ENCODE results near the gene GABBR2. TPM values are rescaled to one million over a fixed set of nuclear protein-coding genes. Genes with fewer than 3 reads are reported as not detected.

Gene GABBR2
- total RNA-seq, 2 experiments from 2014 or later = not detected

DNA sequence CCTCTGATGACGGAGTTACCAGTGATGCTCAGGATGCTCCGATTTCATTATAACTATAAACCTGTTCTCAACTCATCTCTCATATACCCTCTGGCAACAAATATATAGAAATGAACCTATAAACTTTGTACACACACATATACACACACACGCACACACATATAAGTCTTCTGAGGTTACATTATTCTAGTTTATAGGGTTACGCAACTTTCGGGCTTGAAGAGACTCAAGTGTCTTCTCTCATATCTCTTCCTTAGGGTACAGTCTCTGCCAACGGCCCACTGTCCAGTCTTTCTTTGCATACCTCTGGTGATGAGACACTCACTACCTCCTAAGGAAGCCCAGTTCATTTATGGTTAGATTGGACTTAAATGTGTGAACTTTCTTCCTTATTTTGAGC is 383.9 kb downstream of the GABBR2 start:
- H3K27ac Mint-ChIP-seq = no peak overlapping the region
- no peak for DNase-seq
- H3K9me3 Mint-ChIP-seq = no peaks in the 10 kb centered on the region
- H3K4me1 Mint-ChIP-seq = no peaks in the 10 kb centered on the region
- no peaks in the 10 kb centered on the region for H3K36me3 Mint-ChIP-seq
- H3K27me3 Mint-ChIP-seq = no peaks in the 10 kb centered on the region
- H3K4me3 Mint-ChIP-seq = no peak overlapping the region

DNA sequence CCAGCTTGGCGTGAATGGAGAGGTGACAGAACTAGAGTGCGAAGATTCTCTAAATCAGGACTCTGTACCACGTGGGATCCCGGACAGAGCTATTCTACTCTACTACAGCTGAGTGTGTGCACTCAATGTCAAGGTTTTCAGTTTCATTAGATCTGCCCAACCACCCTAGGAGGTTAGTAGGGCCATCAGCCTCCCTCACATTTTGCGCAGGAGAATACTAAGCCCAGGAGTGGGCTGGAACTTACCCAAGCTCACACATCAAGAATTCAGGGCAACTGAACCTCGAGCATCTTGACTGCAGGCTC is 385.0 kb downstream of the GABBR2 start:
- no peak overlapping the region for H3K27ac Mint-ChIP-seq

GRCh38 chr9:98323051-98323830 is 385.5 kb downstream of the GABBR2 start:
- H3K27me3 Mint-ChIP-seq = no peaks in the 10 kb centered on the region
- no peak overlapping the region for H3K27ac Mint-ChIP-seq
- no peak overlapping the region for H3K4me3 Mint-ChIP-seq
- DNase-seq = no peak
- no peaks in the 10 kb centered on the region for H3K4me1 Mint-ChIP-seq
- no peaks in the 10 kb centered on the region for H3K9me3 Mint-ChIP-seq
- no peaks in the 10 kb centered on the region for H3K36me3 Mint-ChIP-seq

More for the DNA sequence above, 385.0 kb downstream of the GABBR2 start:
- H3K4me1 Mint-ChIP-seq = no peaks in the 10 kb centered on the region
- H3K9me3 Mint-ChIP-seq = no peaks in the 10 kb centered on the region
- no peaks in the 10 kb centered on the region for H3K36me3 Mint-ChIP-seq
- no peak for DNase-seq
- H3K27me3 Mint-ChIP-seq = no peaks in the 10 kb centered on the region
- no peak overlapping the region for H3K4me3 Mint-ChIP-seq

GRCh38 chr9:98321269-98321668 is 387.5 kb downstream of the GABBR2 start:
- Mint-ChIP-seq H3K36me3 (no peaks in the 10 kb centered on the region), H3K27me3 (no peaks in the 10 kb centered on the region), H3K4me1 (no peaks in the 10 kb centered on the region), H3K4me3 (no peak overlapping the region), H3K27ac (no peak overlapping the region), H3K9me3 (no peaks in the 10 kb centered on the region)
- DNase-seq = no peak

DNA sequence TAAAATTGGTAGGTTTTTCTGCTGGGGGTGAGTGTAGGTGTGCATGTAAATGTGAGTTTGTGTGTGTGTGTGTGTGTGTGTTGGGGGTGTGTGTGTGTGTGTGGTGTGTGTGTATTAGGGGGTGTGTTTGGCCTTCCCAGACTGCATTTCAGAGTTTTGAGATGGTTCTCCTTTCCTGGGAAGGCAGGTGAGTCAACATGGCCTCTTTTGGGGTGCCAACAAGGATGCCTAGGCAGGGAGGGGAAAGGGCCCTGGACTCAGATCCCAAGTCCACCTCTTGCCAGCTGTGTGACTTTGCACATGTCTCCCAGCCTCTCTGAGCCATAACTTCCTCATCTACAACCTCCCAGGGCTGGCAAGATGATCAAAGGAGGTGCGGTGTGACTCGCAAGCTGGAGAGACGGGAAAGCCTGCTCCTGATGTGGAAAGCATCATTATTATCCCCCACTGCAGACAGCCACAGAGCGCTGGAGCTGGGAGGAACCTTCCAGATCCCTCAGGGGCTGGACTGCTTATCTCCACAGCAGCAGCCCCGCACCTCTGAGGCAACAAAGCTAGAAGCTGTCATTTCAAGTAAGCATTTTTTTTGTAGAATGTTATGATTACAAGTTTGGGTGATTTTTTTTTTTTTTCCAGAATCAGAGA is 389.8 kb downstream of the GABBR2 start:
- Mint-ChIP-seq H3K4me1 (no peaks in the 10 kb centered on the region), H3K27me3 (no peaks in the 10 kb centered on the region), H3K4me3 (no peak overlapping the region), H3K36me3 (no peaks in the 10 kb centered on the region), H3K27ac (no peak overlapping the region), H3K9me3 (no peaks in the 10 kb centered on the region)
- DNase-seq = no peak

DNA sequence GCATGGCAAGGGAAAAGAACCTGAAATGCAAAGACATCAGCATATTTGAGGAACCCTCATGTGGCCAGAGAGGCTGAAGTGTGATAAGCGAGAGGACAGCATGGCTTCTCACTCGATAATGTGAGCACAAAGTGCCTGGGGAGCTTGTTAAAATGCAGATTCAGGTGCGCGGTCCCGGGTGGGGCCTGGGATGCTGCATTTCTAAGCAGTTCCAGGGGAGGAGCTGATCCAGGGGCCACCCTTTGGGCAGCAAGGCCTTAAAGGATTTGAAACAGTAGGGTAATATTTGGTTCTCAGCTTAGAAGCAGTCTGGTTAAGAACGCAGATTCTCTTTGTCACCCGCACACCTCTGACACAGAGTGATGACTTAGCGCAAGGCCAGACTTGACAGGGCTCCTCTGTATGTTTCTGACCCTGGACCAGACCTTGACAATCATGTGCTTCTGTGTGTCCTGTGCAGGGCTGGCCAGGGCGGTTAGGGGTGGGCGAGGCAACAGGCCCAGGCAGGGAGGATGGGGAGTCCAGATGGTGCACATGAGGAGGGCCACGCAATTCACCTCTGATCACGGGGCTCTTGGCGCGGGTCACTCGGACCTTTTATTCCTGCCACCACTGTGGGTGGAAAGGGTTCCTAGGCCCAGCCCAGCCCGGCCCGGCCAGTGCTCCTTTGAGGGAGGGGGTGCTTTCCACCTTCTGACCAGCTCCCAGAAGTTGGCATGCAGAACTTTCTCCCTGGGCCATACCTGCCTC is 390.5 kb downstream of the GABBR2 start:
- H3K27me3 Mint-ChIP-seq = no peaks in the 10 kb centered on the region
- H3K27ac Mint-ChIP-seq = no peak overlapping the region
- H3K4me3 Mint-ChIP-seq = no peak overlapping the region
- H3K4me1 Mint-ChIP-seq = no peaks in the 10 kb centered on the region
- DNase-seq = no peak
- no peaks in the 10 kb centered on the region for H3K36me3 Mint-ChIP-seq
- no peaks in the 10 kb centered on the region for H3K9me3 Mint-ChIP-seq

DNA sequence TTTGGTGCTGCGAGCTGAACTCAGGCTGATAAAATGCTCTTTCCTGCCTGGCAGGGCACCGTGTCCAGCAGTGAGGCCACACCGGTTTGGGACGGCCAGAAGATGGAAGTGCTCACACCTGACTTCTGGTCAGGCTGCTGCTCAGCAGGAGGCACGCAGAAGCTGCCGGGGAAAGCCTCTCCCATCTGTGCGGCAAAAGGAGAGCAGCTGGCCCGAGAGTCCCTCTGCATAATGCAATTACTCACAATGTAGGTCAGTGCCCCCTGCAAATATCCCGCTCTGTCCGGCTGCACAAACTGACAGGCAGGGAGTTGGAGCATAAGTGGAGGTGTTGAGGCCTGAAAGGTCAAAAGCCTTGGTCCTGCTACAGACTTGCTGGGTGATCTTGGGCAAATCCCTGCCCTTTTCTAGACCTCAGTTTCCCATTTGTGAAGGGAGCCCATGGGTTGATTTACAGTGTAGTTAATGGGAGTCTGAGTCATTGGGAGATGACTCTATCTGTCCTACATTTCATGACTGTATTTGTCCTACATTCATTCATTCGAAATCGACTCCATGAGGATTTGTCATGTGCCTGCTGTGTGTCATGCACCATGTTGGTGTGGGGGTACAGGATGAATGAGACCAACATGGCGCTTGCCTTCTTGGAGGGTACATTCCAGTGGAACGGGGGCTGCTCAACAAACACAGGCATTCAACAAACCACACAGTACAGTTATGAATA is 391.4 kb downstream of the GABBR2 start:
- Mint-ChIP-seq H3K27me3 (no peaks in the 10 kb centered on the region), H3K4me1 (no peaks in the 10 kb centered on the region), H3K9me3 (no peaks in the 10 kb centered on the region), H3K4me3 (no peak overlapping the region), H3K27ac (no peak overlapping the region), H3K36me3 (no peaks in the 10 kb centered on the region)
- DNase-seq = no peak

DNA sequence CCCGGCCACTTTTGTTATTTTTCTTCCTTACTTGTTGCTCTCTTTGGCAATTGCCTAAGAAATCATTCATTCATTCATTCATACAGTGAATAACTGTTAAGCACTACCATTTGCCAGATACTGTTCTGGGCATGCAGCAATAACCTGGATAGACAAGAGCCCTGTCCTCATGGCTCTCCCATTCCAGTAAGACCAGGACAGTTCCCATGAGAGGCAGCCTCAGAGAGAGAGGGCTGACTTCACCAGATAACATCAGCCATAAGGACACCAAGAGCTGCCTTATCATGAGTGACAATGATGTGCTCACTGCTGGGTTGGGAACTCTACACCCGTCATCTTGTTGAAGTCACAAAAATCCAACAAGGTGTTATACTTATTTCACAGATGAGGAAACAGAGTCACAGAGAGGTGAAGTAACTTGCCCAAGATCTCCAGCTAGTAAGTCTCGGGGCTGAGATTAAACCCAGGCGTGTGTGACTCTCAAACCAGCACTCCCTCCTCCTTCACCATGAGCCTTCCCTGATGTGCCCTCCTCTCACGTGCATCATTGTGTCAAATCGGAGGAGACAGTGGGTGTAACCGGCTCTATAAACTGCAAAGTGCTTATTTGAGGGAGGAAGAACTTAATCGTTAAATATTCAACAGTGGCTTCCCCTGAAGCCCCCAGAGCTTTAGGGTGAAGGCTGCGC is 392.1 kb downstream of the GABBR2 start:
- no peaks in the 10 kb centered on the region for H3K9me3 Mint-ChIP-seq
- H3K4me1 Mint-ChIP-seq = no peaks in the 10 kb centered on the region
- H3K4me3 Mint-ChIP-seq = no peak overlapping the region
- H3K36me3 Mint-ChIP-seq = no peaks in the 10 kb centered on the region
- no peak for DNase-seq
- no peaks in the 10 kb centered on the region for H3K27me3 Mint-ChIP-seq
- H3K27ac Mint-ChIP-seq = no peak overlapping the region

GRCh38 chr9:98315551-98316060 is 393.1 kb downstream of the GABBR2 start:
- Mint-ChIP-seq H3K9me3 (no peaks in the 10 kb centered on the region), H3K4me3 (no peak overlapping the region), H3K27me3 (no peaks in the 10 kb centered on the region), H3K4me1 (no peaks in the 10 kb centered on the region), H3K36me3 (no peaks in the 10 kb centered on the region), H3K27ac (no peak overlapping the region)
- DNase-seq = peak; percentile 73

DNA sequence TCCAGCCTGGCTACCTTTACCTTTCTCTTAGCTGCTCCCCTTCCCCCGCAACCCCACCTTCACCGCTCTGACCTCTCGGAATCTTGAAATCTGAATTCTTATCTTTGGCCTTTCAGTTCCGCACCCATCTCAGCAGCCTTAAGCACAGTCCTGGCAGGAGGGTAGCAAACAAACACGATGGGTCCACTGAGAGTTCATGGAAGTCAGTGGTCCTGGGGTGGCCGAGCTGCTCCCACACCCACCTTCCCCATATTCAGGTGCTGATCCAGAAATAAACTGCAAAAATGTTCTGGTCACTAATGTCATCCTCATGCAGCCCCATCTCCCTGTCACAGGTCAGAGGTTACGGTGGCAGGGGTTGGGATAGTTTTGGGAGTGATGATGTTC is 393.7 kb downstream of the GABBR2 start:
- Mint-ChIP-seq H3K4me1 (no peaks in the 10 kb centered on the region), H3K4me3 (no peak overlapping the region), H3K36me3 (no peaks in the 10 kb centered on the region), H3K27me3 (no peaks in the 10 kb centered on the region), H3K27ac (no peak overlapping the region), H3K9me3 (no peaks in the 10 kb centered on the region)
- DNase-seq = no peak

DNA sequence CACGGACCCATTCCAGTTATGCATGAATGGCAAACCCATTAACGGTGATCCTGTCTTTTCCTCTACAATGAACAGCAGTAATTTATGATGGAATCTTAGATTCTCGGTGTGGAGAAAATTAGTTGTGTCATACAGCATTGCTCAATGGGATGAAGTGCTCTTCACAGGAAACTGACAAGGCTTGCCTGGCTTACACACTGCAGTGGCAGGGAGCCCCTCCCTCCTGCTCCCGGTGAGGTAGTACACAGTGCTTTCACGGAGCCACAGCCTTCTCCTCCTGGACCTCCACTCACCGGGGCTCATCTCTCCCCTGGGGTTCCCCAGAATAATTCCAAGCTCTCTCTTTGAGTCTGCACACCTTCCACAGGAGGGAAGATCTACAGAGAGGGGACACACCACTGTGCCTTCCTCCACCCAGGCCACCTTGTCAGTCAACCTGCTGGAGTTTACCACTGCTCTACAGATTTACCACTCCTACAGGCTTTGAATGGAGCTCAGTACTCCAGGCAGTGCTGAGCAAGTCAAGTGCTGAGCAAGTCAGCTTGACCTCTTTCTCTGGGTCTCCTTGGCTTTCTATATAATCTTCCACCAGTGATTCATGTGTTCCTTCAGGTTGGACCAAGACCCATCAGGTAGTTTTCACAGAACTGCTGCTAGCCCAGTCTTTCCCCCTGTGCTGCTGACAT is 394.2 kb downstream of the GABBR2 start:
- H3K9me3 Mint-ChIP-seq = no peaks in the 10 kb centered on the region
- H3K27me3 Mint-ChIP-seq = no peaks in the 10 kb centered on the region
- DNase-seq = no peak
- no peak overlapping the region for H3K27ac Mint-ChIP-seq
- H3K4me1 Mint-ChIP-seq = no peaks in the 10 kb centered on the region
- no peak overlapping the region for H3K4me3 Mint-ChIP-seq
- no peaks in the 10 kb centered on the region for H3K36me3 Mint-ChIP-seq

DNA sequence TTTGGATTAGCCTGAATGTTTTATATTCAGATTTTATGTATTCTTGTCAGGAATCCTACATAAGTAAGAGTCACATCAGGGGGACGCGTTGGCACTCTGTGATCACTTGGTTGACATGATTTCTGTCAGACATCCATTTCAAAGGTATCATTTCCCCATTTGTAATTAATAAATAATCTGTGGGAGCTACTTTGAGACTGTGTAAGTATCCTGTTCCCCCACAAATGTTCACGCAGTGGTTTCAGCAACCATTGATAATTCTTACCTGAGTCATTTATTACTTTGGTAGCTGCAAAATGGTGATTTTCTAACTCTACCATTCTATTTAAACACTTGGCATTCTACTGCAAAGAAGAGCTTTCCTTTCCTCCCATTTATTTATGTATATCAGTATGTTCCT is 396.4 kb downstream of the GABBR2 start:
- H3K36me3 Mint-ChIP-seq = no peaks in the 10 kb centered on the region
- no peaks in the 10 kb centered on the region for H3K4me1 Mint-ChIP-seq
- DNase-seq = no peak
- H3K4me3 Mint-ChIP-seq = no peak overlapping the region
- no peak overlapping the region for H3K27ac Mint-ChIP-seq
- H3K9me3 Mint-ChIP-seq = no peaks in the 10 kb centered on the region
- H3K27me3 Mint-ChIP-seq = no peaks in the 10 kb centered on the region

GRCh38 chr9:98311541-98311940 is 397.2 kb downstream of the GABBR2 start:
- H3K4me3 Mint-ChIP-seq = no peak overlapping the region
- no peak overlapping the region for H3K27ac Mint-ChIP-seq
- no peaks in the 10 kb centered on the region for H3K36me3 Mint-ChIP-seq
- no peaks in the 10 kb centered on the region for H3K4me1 Mint-ChIP-seq
- no peaks in the 10 kb centered on the region for H3K27me3 Mint-ChIP-seq
- no peak for DNase-seq
- no peaks in the 10 kb centered on the region for H3K9me3 Mint-ChIP-seq

GRCh38 chr9:98310752-98311392 is 397.9 kb downstream of the GABBR2 start:
- Mint-ChIP-seq H3K4me1 (no peaks in the 10 kb centered on the region), H3K36me3 (no peaks in the 10 kb centered on the region), H3K9me3 (no peaks in the 10 kb centered on the region), H3K4me3 (no peak overlapping the region), H3K27ac (no peak overlapping the region), H3K27me3 (no peaks in the 10 kb centered on the region)
- no peak for DNase-seq
